Right lobe of liver (tissue), 6 donors: Measurements from ENCODE around the gene FREM1. TPM values are rescaled to one million over a fixed set of nuclear protein-coding genes. Genes with fewer than 3 reads are reported as not detected.

ENCODE experiments used
- ATAC-seq, 4 donors: fragments of 200-7000 bp; cut with Tn5 transposase; one replicate each; pipeline ENCODE4 v1.9.1; 2020; ENCODE audit warnings: mild to moderate bottlenecking in 4 of 4, moderate library complexity in 4 of 4
- DNase-seq, 3 donors: peaks; one replicate each; pipeline ENCODE4 v3.0.0-alpha.2; 2020
- H3K27ac ChIP-seq, 3 donors: fragments of 200-600 bp; one replicate each; pipeline ENCODE4 v1.8.0; 2022
- H3K27me3 ChIP-seq, 2 donors: fragments of 200-600 bp; one replicate each; pipeline ENCODE4 v1.8.0; 2022
- H3K36me3 ChIP-seq, 4 donors: fragments of 200-600 bp; sonication (generic) in 1 of 4; one replicate each; pipeline versions ENCODE4 v1.5.1 to v1.8.0; 2017 to 2022; ENCODE audit warnings: control low read depth in 1 of 4
- H3K4me1 ChIP-seq, 4 donors: fragments of 200-600 bp; sonication (generic) in 1 of 4; one replicate each; pipeline versions ENCODE4 v1.5.1 to v1.8.0; 2017 to 2022; ENCODE audit warnings: control low read depth in 1 of 4
- H3K4me3 ChIP-seq, 3 donors: fragments of 200-600 bp; one replicate each; pipeline ENCODE4 v1.8.0; 2022
- H3K9me3 ChIP-seq, 4 donors: fragments of 200-600 bp; sonication (generic) in 1 of 4; one replicate each; pipeline versions ENCODE4 v1.5.1 to v1.8.0; 2017 to 2022; ENCODE audit warnings: control low read depth in 1 of 4
- POLR2A ChIP-seq: fragments of 450-650 bp; IDR thresholded peaks from one replicate; pipeline ENCODE4 v1.6.1; 2017; ENCODE audit warnings: antibody characterized with exemption, mild to moderate bottlenecking
- WGBS: methylation state at CpG from one replicate; pipeline ENCODE4 v1.1.6; 2018; ENCODE audit warnings: low coverage, low lambda C conversion rate; ENCODE audit not compliant: insufficient coverage; ENCODE audit errors: missing lambda C conversion rate; 5-methylcytosine and 5-hydroxymethylcytosine counted together
- intact Hi-C, 2 donors: fragments of 100-400 bp; cut with DNase I; formaldehyde crosslinking; loops; one replicate each; pipeline versions ENCODE4 v1.11.2 to v1.14.1; 2022
- total RNA-seq, 6 experiments: library from RNA; depleted of rRNA in 2 of 6; stranded (reverse); fragments of >200 nt in 2 of 6; fragmentation: NEBNext Ultra II Directional in 3 of 6; extraction: Animal tissue kit (Norgen Biotek cat#: 25700) in 3 of 6; gene quantifications; one replicate each; pipeline versions ENCODE4 v1.1.0 to v1.2.4, GENCODE V29; 2016 to 2023
- TF ChIP-seq, protein P1 (sequence below), 4 donors: fragments of 200-600 bp in 3 of 4; fragments of 450-650 bp in 1 of 4; IDR thresholded peaks; one replicate each; pipeline versions ENCODE4 v1.5.1 to v1.8.0; 2016 to 2022; ENCODE audit warnings: antibody characterized with exemption in 4 of 4, mild to moderate bottlenecking in 2 of 4
- donor health status: DM: no; HTN: yes; CAD: no.
- donor health status: DM: no; HTN: no; CAD: no.
- donor health status: DM: no; HTN: no; CAD: no.
- donor health status: DM: no; HTN: yes; CAD: no.
- donor health status: DM: no; HTN: yes; CAD: no.

FREM1 gene
- total RNA-seq, 6 experiments from 2014 or later: 0.12 to 2.6 (median 1.1) TPM

DNA sequence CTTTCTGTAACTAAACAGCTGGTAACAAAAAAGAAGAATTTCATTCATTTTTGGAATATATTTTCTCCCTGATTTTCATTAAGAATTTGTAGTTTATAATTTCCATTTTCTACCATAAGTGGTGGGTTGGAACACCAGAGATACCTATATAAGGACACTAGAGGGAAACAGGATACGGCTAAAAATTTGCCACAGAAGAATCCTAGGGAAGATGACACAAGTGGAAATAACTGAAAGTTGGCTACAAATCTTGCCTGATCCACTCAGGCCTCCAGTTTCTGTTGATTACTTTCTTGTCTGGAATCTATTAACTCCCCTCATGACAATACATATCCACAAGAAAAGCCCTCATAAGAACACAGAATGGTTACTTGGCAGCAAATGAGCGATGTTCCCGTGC lies 46.8 kb downstream of the FREM1 start:
- no peaks in the 10 kb centered on the region for H3K9me3 ChIP-seq
- H3K36me3 ChIP-seq: no peaks in the 10 kb centered on the region
- no peak overlapping the region for H3K4me3 ChIP-seq
- DNase-seq: no peak
- ATAC-seq: no peak
- H3K27me3 ChIP-seq: no peaks in the 10 kb centered on the region
- H3K27ac ChIP-seq: no peak overlapping the region
- WGBS: 80% methylated on average over 3 of the region's 3 CpGs
- no peaks in the 10 kb centered on the region for H3K4me1 ChIP-seq
- intact Hi-C loops: no loop called here
- TF ChIP-seq, protein P1, sequence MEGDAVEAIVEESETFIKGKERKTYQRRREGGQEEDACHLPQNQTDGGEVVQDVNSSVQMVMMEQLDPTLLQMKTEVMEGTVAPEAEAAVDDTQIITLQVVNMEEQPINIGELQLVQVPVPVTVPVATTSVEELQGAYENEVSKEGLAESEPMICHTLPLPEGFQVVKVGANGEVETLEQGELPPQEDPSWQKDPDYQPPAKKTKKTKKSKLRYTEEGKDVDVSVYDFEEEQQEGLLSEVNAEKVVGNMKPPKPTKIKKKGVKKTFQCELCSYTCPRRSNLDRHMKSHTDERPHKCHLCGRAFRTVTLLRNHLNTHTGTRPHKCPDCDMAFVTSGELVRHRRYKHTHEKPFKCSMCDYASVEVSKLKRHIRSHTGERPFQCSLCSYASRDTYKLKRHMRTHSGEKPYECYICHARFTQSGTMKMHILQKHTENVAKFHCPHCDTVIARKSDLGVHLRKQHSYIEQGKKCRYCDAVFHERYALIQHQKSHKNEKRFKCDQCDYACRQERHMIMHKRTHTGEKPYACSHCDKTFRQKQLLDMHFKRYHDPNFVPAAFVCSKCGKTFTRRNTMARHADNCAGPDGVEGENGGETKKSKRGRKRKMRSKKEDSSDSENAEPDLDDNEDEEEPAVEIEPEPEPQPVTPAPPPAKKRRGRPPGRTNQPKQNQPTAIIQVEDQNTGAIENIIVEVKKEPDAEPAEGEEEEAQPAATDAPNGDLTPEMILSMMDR (IDR thresholded peaks at IDR 0.05): no peak
- TF ChIP-seq POLR2A: no peak

DNA sequence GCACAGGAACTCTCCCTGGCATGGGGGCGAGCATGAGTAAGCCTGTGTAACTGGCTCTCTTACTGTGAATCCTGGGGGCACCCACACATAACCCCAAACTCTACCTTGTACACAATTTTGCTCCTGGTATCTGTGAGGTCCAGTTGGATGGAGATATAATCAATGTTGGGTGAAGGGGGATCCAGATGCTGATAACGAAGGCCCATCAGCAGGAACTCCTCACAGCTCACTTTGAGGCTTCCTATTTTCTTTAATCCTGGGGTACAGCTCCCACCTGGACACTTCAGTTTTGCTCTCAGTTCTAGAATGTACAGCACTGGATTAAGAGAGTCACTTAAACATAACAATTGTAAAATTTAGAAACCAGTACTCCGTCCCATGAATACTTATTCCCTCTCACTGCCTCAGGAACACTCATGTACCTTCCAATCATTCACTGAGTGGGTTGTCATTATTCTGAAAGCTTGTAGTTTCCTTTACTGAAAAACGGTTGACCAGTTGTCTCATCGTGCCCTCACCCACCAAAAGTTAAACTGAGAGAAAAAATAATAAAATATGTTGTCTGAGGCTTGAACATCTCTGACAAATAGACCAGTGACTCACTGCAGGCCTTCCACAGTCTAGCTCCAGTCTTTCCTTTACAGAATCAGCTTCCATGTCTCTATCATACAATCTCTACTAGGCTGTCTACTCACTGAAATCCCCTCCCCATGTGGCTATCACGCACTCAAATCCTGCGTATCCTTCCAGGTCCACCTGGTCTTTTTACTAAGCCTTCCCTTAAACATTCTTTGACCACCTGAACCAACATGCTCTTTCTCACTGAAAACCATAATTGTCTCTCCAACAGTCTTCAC lies 52.6 kb downstream of the FREM1 start:
- H3K4me3 ChIP-seq: no peak overlapping the region
- WGBS: 63% methylated on average over 6 of the region's 7 CpGs
- ATAC-seq: no peak

DNA sequence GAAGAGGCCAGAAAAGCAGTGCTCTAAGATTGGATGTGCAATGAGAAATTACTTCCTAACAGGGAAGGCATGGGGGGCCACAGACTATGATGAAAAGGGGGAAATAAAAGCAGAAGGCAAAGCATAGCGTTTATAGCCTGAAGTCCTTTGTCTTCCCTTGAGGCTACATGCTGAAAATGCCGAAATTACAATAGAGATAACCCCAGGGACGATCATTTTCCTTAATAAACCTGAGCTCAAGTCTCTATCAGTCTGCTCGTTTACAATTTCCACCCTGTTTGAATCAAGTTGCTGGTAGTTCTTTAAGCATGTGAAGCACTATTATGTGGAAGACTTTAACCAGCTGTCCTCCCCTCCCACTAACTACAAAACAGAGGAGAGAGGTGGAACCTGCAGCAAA lies 60.4 kb downstream of the FREM1 start:
- Histone ChIP-seq H3K4me3 (no peak overlapping the region), H3K9me3 (no peaks in the 10 kb centered on the region), H3K27ac (no peak overlapping the region), H3K27me3 (no peaks in the 10 kb centered on the region), H3K36me3 (no peaks in the 10 kb centered on the region), H3K4me1 (no peaks in the 10 kb centered on the region)
- TF ChIP-seq, protein P1 (IDR thresholded peaks at IDR 0.05): no peak
- TF ChIP-seq POLR2A: no peak
- ATAC-seq (no peak), DNase-seq (no peak)
- intact Hi-C loops: no loop called here
- WGBS: 36% methylated on average over 4 of the region's 4 CpGs

More for the DNA sequence above, 52.6 kb downstream of the FREM1 start:
- no peak for DNase-seq
- TF ChIP-seq, protein P1 (IDR thresholded peaks at IDR 0.05): no peak
- no peak for TF ChIP-seq POLR2A
- H3K27ac ChIP-seq: no peak overlapping the region
- H3K4me1 ChIP-seq: no peaks in the 10 kb centered on the region
- H3K9me3 ChIP-seq: no peaks in the 10 kb centered on the region
- H3K27me3 ChIP-seq: no peaks in the 10 kb centered on the region
- no peaks in the 10 kb centered on the region for H3K36me3 ChIP-seq
- intact Hi-C loops: no loop called here

DNA sequence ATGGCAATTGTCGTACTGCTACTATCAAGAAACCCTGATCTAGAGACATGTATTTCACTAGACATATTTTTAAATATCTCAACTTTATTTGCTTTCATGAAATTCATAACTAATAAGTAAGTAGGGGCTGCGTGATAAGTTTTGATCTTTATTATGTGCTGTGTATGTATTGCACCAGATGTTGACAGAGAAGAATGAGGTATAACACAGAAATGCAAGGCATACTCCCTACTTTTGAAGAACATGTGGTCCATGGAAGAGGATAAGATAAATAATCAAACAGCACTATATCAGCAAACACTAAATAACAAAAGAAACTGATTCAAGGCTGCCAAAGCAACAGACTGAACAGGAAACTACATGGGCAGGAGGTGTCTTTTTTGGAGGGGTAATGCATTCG lies 60.9 kb downstream of the FREM1 start:
- Histone ChIP-seq H3K36me3 (no peaks in the 10 kb centered on the region), H3K9me3 (no peaks in the 10 kb centered on the region), H3K4me3 (no peak overlapping the region), H3K4me1 (no peaks in the 10 kb centered on the region), H3K27me3 (no peaks in the 10 kb centered on the region), H3K27ac (no peak overlapping the region)
- DNase-seq (no peak), ATAC-seq (no peak)
- 57% methylated on average over 3 of the region's 3 CpGs for WGBS
- TF ChIP-seq, protein P1 (IDR thresholded peaks at IDR 0.05): no peak
- no peak for TF ChIP-seq POLR2A
- intact Hi-C loops: no loop called here
